SH-SY5Y (cell line): ENCODE measurements around the gene CRKL.

Experiments used
- GATA2 ChIP-seq: IDR thresholded peaks from 2 replicates; pipeline ENCODE4 v1.6.1; 2011; ENCODE audit warnings: mild to moderate bottlenecking, low read depth, low read length
- GATA3 ChIP-seq: IDR thresholded peaks from 2 replicates; pipeline ENCODE4 v1.6.1; 2011; ENCODE audit warnings: low read depth, mild to moderate bottlenecking, low read length, moderate library complexity

DNA sequence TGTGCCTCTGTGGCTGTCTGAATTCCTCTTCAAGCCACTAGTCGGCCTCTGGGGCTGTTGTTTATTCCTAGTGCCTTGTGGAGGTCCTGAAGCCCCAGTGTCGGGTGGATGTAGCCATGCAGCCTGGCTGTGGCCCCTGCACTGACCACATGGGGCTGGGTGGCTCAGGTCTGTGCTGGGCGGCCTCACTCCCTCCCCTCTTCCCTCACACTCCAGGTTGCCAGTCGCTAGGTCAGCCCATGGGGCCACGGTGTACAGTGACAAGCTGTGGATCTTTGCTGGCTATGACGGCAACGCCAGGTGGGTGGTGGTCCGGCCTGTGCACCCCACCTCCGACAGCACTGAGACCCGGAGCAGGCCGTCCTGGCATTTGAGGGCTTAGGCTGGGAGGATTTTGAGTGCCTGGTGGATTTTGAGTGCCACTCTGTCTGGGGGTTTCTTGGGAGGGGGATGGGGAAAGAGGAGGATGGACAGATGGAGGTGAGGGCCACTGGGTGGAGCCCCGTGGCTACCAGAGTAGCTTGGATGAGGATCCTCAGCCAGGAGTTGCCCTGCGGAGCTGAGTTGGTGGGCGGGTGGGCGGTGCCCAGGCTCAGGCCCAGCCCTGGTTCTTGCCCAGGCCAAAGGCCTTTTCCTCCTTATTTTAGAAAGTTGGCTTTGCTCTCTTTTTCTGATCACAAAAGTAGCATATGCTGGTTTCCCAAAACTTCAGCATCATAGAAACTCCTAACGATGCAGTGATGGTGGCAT, 71.5 kb downstream of the CRKL start:
- TF ChIP-seq GATA3: no peak
- no peak for TF ChIP-seq GATA2
